DMS53 (cell line): ENCODE measurements around the gene SLC39A8.
"Not testable (repeated sequence)": the region's sequence is repeated elsewhere in the genome, so short reads cannot be mapped to it uniquely, and the experiment has no call there.

ENCODE experiments used
- DNase-seq: peaks from one replicate; lab custom pipeline; 2025; lab: John Stamatoyannopoulos, UW

Gene SLC39A8

GRCh38 chr4:102299354-102300107, 45.8 kb downstream of the SLC39A8 start:
- peak; percentile 51 for DNase-seq

DNA sequence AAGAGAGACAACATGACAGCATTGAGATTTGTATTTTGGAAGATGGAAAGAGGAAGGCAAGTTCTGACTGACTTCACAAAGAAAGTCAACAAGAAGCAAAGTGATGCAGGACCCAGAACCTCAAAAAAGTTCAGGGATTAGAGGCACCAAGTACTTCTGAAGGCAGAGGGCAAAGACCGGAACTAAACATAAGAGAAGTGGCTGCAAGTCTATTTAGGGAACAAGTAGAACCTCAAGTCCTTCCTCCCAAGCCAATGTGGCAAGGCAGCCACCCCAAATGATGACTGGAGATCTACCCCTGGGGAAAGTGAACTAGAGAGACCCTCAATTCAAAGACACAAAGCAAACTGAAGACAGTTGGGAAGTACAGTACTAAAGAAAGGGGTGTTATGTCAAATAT, 46.6 kb downstream of the SLC39A8 start:
- no peak for DNase-seq

DNA sequence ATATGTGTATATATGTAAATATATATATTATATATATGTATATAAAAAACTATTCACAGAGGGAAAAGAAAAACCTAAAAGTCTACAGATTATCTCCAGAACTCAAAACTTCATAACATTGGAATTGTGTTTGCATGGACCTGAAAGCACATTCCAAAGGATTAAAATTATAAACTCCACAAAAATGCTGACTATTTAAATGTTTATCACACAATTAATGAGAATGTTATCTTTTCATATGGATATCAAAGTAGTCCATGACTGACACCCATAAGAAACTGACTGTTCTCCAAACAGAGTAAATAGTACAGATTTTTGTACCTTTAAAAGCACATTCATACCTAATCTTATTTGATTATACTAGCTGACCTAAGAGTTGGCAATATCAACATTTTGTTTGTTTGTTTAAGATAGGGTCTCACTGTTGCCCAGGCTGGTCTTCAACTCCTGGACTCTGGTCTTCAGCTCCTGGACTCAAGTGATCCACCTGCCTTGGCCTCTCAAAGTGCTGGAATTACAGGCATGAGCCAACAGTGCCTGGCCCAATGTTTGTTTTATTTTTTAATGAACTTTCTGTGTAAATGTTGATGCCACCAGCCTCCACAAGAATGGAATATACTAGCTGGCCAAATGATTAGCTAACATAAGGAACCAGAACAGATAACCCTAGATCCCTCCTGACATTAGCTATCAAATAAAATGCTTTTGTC, 50.0 kb downstream of the SLC39A8 start:
- no peak for DNase-seq

- no peak for DNase-seq
Measured at GRCh38 chr4:102288497-102288896, 56.8 kb downstream of the SLC39A8 start.

GRCh38 chr4:102285831-102286230, 59.5 kb downstream of the SLC39A8 start:
- DNase-seq, result no peak

DNA sequence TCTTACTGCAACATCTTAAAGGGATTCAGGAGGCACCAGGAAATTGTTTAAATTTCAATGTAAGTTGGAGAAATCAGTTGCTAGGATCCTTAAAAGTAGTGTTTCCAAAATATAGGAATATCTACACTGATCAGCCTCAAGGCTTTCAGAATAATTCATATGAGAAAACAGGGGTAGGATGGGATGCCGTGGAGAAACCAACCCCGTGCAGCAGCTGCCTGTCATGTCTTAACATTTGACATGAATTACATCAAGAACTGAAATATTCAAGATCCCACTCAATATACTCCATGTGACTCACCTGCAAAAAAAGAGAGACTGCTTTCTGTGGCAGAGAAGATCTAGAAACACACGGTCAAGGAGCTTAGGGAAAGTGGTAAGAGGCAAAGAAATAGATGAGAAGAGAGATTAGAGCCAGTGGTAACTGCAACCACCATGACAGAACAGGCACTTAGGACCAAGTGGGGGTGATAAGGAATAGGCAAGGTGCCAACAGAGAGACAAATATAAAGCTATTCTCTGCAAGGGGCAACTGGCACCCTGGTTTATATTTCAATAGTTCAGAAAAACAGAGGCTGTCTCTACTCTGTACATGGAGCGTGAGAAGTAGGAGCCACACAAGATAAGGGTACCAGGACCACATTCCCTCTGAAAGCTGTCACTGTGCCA, 64.0 kb downstream of the SLC39A8 start:
- DNase-seq, result no peak

GRCh38 chr4:102273317-102273716, 72.0 kb downstream of the SLC39A8 start:
- not testable (repeated sequence) for DNase-seq

DNA sequence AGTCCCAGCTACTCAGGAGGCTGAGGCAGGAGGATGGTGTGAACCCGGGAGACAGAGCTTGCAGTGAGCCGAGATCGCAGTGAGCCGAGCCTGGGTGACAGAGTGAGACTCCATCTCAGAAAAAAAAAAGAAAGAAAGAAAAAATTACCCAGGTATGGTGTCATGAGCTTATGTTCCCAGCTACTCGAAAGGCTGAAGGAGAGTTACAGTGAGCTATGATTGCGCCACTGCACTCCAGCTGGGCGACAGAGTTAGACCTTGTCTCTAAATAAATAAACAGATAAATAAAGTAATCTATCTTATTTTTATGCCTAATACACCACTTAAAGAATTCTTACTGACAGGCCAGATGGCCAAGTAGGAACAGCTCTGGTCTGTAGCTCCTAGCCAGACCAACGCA, 73.0 kb downstream of the SLC39A8 start:
- DNase-seq, result no peak

- DNase-seq, result no peak
Measured at GRCh38 chr4:102268355-102268754, 76.9 kb downstream of the SLC39A8 start.

DNA sequence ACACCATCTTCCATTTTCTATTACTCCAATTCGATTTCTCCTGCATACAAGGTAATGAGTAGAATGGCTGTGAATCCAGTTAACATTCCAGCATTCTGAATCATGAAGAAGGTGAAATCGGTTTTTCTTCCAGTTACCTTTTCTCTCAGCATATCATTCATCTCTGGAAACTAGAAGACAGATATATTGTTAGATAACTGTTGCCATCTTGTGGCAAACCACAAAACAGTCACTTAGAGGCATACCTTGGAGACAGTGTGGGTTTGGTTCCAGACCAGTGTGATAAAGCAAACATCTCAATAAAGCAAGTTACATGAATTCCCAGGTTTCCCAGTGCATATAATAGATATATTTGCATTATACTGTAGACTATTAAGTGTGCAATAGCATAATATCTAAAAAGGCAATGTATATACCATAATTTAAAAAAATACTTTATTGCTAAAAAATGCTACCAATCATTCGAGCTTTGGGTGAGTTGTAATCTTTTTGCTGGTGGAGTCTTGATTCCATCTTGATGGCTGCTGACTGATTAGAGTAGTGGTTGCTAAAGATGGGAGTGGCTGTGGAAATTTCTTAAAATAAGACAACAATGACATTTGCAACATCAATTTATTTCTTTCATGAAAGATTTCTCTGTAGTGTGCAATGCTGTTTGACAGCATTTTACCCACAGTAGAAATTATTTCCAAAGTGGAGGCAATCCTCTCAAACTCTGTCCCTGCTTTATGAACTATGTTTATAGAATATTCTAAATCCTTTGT, 82.1 kb downstream of the SLC39A8 start:
- DNase-seq, result peak; percentile 72

DNA sequence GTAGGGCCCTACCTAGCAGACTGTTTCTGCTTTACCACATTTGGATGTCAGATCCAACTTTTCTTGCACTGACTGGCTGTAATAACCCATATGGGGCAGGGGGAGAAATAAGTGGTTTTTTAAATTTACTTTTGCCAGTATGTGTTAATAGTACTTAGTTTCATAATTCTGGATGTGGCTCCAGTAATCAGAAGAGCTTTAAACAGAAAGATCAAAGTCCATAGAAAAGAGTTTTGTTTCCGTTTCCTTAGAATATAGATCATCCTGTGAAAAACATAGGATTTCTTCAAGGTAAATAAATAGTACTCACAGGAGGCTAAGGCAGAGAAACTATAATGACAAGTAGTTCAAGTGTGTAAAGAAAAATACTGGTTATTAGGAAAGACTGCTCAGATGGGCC, 85.6 kb downstream of the SLC39A8 start:
- no peak for DNase-seq

- no peak for DNase-seq
Measured at GRCh38 chr4:102259081-102259480, 86.2 kb downstream of the SLC39A8 start.

- DNase-seq, result no peak
Measured at GRCh38 chr4:102256321-102256720, 89.0 kb downstream of the SLC39A8 start.

- peak; percentile 60 for DNase-seq
Measured at GRCh38 chr4:102253860-102254259, 91.4 kb downstream of the SLC39A8 start.

- DNase-seq, result no peak
Measured at GRCh38 chr4:102252171-102252570, 93.1 kb downstream of the SLC39A8 start.

GRCh38 chr4:102250341-102250740, 94.9 kb downstream of the SLC39A8 start:
- DNase-seq, result no peak

GRCh38 chr4:102247041-102247440, 98.2 kb downstream of the SLC39A8 start:
- no peak for DNase-seq

DNA sequence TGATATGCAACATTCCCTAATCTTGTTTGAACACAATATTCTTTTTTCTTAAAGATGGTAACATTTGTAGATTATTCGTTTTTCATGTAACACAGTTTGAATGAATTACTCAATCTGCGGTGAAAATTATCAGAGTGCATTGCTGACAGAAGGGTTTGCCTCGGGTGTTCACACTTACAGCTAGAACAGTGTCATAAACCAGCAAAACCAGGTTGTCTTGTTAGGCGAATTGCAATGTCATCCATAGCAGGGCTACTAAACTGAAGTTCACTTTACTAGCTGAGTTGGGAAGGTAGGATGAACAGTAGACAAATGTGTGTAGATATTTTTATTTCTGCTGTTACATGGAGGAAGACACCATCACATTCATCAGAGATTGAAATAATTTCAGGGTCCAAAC, 98.9 kb downstream of the SLC39A8 start:
- peak; percentile 4 for DNase-seq

GRCh38 chr4:102244878-102245535, 100.3 kb downstream of the SLC39A8 start:
- DNase-seq, result no peak

DNA sequence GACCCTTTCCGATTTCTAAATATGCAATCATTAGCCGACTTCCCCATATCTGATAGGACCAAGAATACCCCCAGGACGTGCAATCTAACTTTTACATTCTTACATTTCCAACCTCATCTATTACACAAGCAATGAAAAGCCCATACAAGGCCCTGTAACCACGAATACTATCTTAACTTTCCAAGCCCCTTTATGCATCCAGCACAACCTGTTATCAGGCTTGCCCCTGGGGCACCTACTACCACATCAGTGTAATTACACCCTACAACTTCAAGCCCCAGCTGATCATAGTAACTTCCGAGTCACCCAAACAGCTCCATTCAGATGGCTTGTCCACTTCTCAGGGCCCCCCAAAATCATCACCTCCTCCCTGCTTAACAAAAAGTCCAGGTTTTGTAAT, 102.0 kb downstream of the SLC39A8 start:
- not testable (repeated sequence) for DNase-seq

- DNase-seq, result no peak
Measured at GRCh38 chr4:102234243-102234838, 110.9 kb downstream of the SLC39A8 start.
